GM18505 (cell line): ENCODE results near the gene HINFP.
A peak's percentile ranks its signal among the peaks of the same experiment; 100 is the strongest.

Experiments used
- ATAC-seq: cut with Tn5 transposase; IDR thresholded peaks from one replicate; pipeline ENCODE4 v1.9.1; 2021; ENCODE audit not compliant: unreplicated experiment
- POLR2A ChIP-seq: IDR thresholded peaks from 4 replicates; pipeline ENCODE4 v1.6.1; 2011; ENCODE audit warnings: borderline replicate concordance; ENCODE audit not compliant: insufficient read depth, insufficient read length; ENCODE audit errors: extremely low read depth

HINFP gene

GRCh38 chr11:119103793-119104192 lies 17.6 kb upstream of the HINFP start:
- TF ChIP-seq POLR2A, result no peak
- ATAC-seq, result no peak

DNA sequence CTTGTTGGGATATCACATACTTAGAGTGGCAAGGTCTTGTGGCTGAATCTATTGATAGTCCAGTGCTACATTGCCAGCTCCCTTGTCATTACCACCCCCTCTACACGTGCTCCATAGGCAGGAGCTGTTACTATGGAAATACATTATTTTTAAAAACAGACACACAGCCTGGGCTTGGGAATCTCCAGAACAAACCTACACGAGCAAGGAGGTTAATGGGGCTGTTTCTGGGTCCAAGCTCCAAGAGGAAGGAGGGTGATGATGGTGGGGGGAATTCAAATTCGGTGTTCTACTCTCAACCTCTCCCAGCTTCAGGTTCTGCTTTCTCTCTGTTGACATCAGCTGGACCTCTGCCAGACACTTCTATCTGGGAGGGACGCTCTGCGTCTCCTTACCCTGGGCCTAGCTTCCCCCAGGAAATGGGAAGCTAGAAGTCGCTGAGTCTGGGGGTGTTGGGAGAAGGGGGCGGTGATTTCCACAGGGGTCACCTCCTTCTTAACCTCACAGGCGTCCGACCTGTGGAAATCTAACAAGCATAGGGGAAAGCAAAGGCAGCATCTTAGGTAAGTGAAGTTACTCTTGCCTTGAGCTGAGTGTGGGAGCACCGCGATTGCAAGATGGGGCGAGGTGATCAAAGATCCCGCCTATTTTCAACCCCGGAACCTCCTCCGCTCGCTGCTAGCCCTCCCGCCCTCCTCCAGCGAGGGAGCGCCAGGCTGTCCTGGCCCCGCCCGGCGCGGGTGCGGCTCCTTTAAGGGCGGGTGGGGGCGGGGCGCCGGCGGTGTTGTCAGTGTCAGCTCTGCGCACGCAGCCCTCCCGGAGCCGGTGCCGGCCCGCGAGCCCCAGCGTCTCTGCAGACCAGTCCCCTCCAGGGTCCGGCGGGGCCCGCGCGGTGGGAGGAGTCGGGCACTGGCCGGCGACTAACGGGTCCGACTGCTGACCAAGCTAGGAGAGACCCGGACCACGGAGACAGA lies 14.5 kb upstream of the HINFP start, which contains the start of gene C2CD2L:
Gene C2CD2L, plus strand, starts transcription at position 781 of the 974 bp plus-strand sequence. CDS start 398 bp downstream, outside the sequence.
- TF ChIP-seq POLR2A, result peak; percentile 69
- peak; percentile 67 for ATAC-seq

GRCh38 chr11:119107538-119108145 lies 13.7 kb upstream of the HINFP start:
- ATAC-seq, result peak; percentile 21

GRCh38 chr11:119108146-119108856 lies 13.1 kb upstream of the HINFP start:
- no peak for TF ChIP-seq POLR2A
- ATAC-seq, result no peak

More at GRCh38 chr11:119107538-119108145, 13.7 kb upstream of the HINFP start:
- no peak for TF ChIP-seq POLR2A

DNA sequence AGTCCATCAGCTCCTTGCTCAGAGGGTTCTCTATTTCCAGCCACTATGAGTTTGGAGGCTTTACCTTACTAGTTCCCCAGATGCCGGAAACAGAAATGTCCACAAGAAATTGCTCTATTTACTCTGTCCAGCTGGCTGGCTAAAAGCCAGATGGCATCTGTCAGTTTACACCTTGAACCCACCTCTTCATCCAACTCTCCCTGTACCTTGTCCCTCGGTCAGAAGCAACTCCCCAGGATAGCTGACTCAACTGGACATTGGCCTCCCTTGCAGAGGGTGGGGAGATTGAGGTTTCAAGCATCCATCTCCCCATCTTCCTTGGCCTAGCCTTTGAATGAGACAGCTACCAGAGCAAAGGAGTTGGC lies 12.5 kb upstream of the HINFP start:
- TF ChIP-seq POLR2A, result no peak
- no peak for ATAC-seq

- no peak for TF ChIP-seq POLR2A
- no peak for ATAC-seq
Observed at GRCh38 chr11:119109843-119110242, 11.5 kb upstream of the HINFP start.

DNA sequence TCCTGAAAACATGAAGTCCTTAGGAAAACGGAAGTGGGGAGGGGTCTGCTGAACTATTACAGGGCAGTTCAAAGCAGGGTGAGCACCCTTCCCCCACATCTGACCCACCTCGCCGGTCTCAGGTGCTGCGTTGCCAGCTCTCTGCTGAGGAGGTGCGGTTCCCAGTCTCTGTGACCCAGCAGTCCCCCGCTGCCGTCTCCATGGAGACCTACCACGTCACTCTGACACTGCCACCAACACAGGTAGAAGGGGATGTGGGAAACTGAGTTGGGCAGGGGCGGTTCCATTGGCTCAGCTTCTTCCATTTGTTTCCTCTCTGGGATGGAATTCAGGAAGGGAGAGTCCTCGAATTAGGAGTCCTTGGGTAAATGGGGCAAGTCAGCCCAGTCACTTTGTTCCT lies 10.9 kb upstream of the HINFP start:
- no peak for ATAC-seq
- TF ChIP-seq POLR2A, result no peak

DNA sequence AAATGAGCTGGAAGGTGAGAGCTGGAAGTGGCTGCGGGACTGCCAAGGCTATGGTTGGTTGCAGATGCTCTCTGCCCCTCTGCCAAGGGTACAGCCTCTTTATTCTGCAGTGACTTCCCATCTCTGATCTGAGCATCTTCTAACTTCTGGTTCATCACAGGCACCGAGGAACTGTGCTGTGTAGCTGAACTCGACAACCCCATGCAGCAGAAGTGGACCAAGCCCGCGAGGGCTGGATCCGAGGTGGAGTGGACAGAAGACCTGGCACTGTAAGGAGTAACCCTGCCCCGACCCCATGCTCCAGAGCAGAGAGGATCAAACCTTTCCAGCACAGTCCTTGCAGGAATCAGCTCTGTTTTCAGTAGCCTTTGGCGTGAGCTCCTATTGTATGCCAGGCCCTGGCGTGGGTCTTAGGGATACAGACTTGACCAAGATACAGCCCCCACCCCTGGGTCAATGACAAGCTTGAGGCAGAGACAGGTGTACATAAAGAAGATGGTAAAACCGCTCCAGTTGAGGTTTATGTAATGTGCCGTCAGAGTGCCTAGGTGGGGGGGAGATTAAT lies 9.9 kb upstream of the HINFP start:
- no peak for ATAC-seq
- no peak for TF ChIP-seq POLR2A

DNA sequence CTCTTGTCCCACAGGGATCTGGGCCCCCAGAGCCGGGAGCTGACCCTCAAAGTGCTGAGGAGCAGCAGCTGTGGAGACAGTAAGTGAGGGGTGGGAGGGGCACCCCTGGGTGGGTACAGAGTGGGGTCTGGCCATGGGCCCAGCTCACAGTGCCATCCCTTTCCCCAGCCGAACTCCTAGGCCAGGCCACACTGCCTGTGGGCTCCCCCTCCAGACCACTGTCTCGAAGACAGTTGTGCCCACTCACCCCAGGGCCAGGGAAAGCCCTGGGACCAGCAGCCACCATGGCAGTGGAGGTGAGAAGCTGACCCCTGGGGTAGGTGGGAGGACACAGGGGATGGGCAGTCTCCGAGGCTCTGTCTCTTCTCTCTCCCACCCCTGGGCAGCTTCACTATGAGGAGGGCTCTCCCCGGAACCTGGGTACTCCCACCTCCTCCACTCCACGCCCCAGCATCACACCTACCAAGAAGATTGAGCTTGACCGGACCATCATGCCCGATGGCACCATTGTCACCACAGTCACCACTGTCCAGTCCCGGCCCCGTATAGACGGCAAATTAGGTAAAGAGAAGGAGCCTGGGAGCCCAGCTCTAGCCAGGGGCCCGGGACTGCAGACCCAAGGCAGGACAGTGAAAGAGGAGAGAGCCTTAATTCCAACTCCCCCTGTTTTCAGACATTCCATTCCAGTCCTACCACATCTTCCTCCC lies 8.9 kb upstream of the HINFP start:
- ATAC-seq, result no peak
- no peak for TF ChIP-seq POLR2A

- no peak for TF ChIP-seq POLR2A
- no peak for ATAC-seq
Observed at GRCh38 chr11:119113716-119114115, 7.7 kb upstream of the HINFP start.

- no peak for ATAC-seq
Observed at GRCh38 chr11:119114351-119114750, 7.0 kb upstream of the HINFP start.

GRCh38 chr11:119115484-119116234 lies 5.7 kb upstream of the HINFP start:
- no peak for TF ChIP-seq POLR2A
- ATAC-seq, result no peak

More at GRCh38 chr11:119114351-119114750, 7.0 kb upstream of the HINFP start:
- no peak for TF ChIP-seq POLR2A
